Ovary (tissue), 9 donors: ENCODE data around the gene VWA5B1. TPM values are rescaled to one million over a fixed set of nuclear protein-coding genes. Genes with fewer than 3 reads are reported as not detected.

Source experiments
- DNase-seq, 5 donors: peaks; one replicate each; pipeline ENCODE4 v3.0.0-alpha.2; 2019 to 2020
- H3K27ac ChIP-seq, 2 donors: fragments of 200-600 bp; one replicate each; pipeline versions ENCODE4 v1.5.1 to v1.8.0; 2019 to 2022
- H3K27me3 ChIP-seq: fragments of 200-600 bp; one replicate; pipeline ENCODE4 v1.8.0; 2022
- H3K36me3 ChIP-seq: fragments of 200-600 bp; sonication (generic); one replicate; pipeline ENCODE4 v1.5.1; 2019
- H3K4me1 ChIP-seq: one replicate; pipeline ENCODE4 v1.8.1; 2013; ENCODE audit warnings: mild to moderate bottlenecking, moderate library complexity; ENCODE audit not compliant: insufficient read depth
- H3K4me3 ChIP-seq: fragments of 200-600 bp; sonication (generic); one replicate; pipeline ENCODE4 v1.5.1; 2017
- H3K9me3 ChIP-seq, 2 donors: fragments of 200-600 bp in 1 of 2; sonication (generic) in 1 of 2; one replicate each; pipeline versions ENCODE4 v1.5.1 to v1.8.1; 2013 to 2019; ENCODE audit warnings: mild to moderate bottlenecking in 1 of 2, moderate library complexity in 1 of 2
- EP300 ChIP-seq: sonication (generic); formaldehyde crosslinking; IDR thresholded peaks from one replicate; pipeline ENCODE4 v1.6.1; 2017; ENCODE audit warnings: antibody characterized with exemption
- POLR2A ChIP-seq: fragments of 450-650 bp; IDR thresholded peaks from one replicate; pipeline ENCODE4 v1.6.1; 2017; ENCODE audit warnings: antibody characterized with exemption, mild to moderate bottlenecking, moderate library complexity
- WGBS, 3 donors: extraction: QIAGEN DNeasy Blood & Tissue Kit in 1 of 3; methylation state at CpG; one replicate each; pipeline versions ENCODE4 v1.1.5 to v1.1.7; 2013 to 2017; 5-methylcytosine and 5-hydroxymethylcytosine counted together
- intact Hi-C, 4 donors: fragments of 100-400 bp; cut with DNase I; formaldehyde crosslinking; loops; one replicate each; pipeline versions ENCODE4 v1.11.0 to v1.15.1; 2022 to 2023
- polyA plus RNA-seq, 2 donors: library from polyadenylated mRNA; stranded (reverse); fragments of 200-250 nt in 1 of 2; fragments of 350-450 nt in 1 of 2; fragmentation: Illumina TruSeq in 1 of 2; extraction: RNeasy Lipid Tissue Mini Kit (QIAGEN cat#74804) in 1 of 2; gene quantifications; one replicate each; pipeline ENCODE4 v1.2.3, GENCODE V29; 2013 to 2014
- total RNA-seq, 7 donors: library from RNA; depleted of rRNA in 2 of 7; stranded (reverse); fragments of >200 nt in 2 of 7; fragmentation: NEBNext Ultra II Directional in 3 of 7; extraction: Animal tissue kit (Norgen Biotek cat#: 25700) in 3 of 7; gene quantifications; one replicate each; pipeline versions ENCODE4 v1.1.0 to v1.2.4, GENCODE V29; 2016 to 2023
- TF ChIP-seq, protein P1 (sequence below), 3 donors: fragments of 450-650 bp in 2 of 3; fragments of 200-600 bp in 1 of 3; IDR thresholded peaks; one replicate each; pipeline versions ENCODE4 v1.5.1 to v1.8.0; 2016 to 2022; ENCODE audit warnings: antibody characterized with exemption in 3 of 3, mild to moderate bottlenecking in 1 of 3
- donor health status: DM: no; HTN: no; CAD: no; lungs with moderate emphysema.
- donor health status: DM: no; HTN: no; CAD: no.
- donor health status: Bipolar disorder and iron deficiency.
- donor health status: DM: yes; HTN: yes; CAD: no.
- donor health status: DM: no; HTN: no; CAD: no.
- donor health status: DM: yes; HTN: yes; CAD: no.

The VWA5B1 gene
- total and polyA plus RNA-seq, 9 donors = 0.10 to 1.5 (median 0.21) TPM; not detected in 5

DNA sequence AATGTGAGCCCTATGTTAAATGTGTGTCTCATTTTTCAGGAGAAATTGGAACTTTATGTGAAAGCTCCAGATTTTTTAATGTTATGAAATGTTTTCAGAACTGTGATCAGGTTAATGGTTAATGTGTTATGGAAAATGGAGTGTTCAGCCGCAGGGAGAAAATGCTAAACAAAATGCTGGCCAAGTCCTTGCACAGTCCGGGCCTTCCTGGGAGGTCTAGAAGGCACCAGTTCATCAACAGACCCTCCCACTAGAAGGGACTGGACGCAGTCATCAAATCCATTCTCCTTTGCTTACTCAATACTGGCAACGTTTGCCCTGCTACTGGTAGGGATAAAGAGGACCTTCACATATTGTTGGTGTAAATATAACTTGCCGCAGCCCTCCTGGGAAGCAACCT is 43.4 kb downstream of the VWA5B1 start:
- WGBS, 3 donors = 7 to 23% (median 12%) methylated on average over 5 of the region's 5 CpGs
- TF ChIP-seq, protein P1, sequence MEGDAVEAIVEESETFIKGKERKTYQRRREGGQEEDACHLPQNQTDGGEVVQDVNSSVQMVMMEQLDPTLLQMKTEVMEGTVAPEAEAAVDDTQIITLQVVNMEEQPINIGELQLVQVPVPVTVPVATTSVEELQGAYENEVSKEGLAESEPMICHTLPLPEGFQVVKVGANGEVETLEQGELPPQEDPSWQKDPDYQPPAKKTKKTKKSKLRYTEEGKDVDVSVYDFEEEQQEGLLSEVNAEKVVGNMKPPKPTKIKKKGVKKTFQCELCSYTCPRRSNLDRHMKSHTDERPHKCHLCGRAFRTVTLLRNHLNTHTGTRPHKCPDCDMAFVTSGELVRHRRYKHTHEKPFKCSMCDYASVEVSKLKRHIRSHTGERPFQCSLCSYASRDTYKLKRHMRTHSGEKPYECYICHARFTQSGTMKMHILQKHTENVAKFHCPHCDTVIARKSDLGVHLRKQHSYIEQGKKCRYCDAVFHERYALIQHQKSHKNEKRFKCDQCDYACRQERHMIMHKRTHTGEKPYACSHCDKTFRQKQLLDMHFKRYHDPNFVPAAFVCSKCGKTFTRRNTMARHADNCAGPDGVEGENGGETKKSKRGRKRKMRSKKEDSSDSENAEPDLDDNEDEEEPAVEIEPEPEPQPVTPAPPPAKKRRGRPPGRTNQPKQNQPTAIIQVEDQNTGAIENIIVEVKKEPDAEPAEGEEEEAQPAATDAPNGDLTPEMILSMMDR (IDR thresholded peaks at IDR 0.05) = no peak
- no peak for TF ChIP-seq POLR2A
- TF ChIP-seq EP300 = no peak
- no peaks in the 10 kb centered on the region for H3K4me1 ChIP-seq
- no peak overlapping the region for H3K4me3 ChIP-seq
- no peak overlapping the region for H3K27ac ChIP-seq
- no peaks in the 10 kb centered on the region for H3K27me3 ChIP-seq
- no peaks in the 10 kb centered on the region for H3K36me3 ChIP-seq
- no peaks in the 10 kb centered on the region for H3K9me3 ChIP-seq
- intact Hi-C loops = no loop called here
- DNase-seq = no peak

DNA sequence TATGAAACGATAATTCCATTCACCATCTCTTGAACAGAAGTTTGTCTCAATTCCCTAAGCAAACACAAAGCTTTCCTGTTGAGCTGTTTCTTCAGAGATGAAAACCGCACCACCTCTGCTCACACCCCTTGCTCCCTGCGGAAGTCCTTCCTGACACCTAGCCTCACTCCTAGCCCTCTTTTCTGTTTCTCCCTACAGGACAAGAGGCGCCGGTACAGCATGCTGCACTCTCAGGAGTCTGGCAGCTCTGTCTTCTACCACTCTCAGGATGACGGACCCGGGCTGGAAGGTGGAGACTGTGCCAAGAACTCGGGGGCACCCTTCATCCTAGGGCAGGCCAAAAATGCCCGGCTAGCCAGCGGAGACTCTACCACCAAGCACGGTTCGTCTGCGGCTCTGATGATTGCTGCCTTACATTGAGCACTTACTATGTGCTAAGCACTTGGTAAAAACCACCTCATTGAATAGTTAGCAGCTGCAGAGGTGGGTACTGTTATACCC is 45.5 kb downstream of the VWA5B1 start:
- Histone ChIP-seq H3K27me3 (no peaks in the 10 kb centered on the region), H3K36me3 (no peaks in the 10 kb centered on the region), H3K4me3 (no peak overlapping the region), H3K9me3 (no peaks in the 10 kb centered on the region), H3K4me1 (no peaks in the 10 kb centered on the region), H3K27ac (no peak overlapping the region)
- TF ChIP-seq EP300 (no peak), POLR2A (no peak)
- TF ChIP-seq, protein P1 (IDR thresholded peaks at IDR 0.05) = no peak
- no peak for DNase-seq
- WGBS, 3 donors = 80 to 86% (median 83%) methylated on average over 13 of the region's 13 CpGs
- intact Hi-C loops = no loop called here

DNA sequence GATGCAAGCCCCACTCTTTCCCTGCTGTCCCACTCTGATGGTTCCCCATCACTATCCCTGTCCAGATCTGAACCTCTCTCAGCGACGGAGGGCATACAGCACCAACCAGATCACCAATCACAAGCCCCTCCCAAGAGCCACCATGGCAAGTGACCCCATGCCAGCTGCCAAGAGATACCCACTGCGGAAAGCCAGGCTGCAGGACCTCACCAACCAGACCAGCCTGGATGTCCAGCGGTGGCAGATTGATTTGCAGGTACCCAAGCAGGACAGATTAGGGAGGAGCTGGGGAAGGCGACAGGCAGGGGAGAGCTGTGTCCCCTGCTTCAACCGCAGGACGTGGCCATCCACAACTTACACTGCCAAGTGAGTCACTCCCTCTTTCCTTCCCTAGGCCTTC is 46.9 kb downstream of the VWA5B1 start:
- no peaks in the 10 kb centered on the region for H3K36me3 ChIP-seq
- TF ChIP-seq, protein P1 (IDR thresholded peaks at IDR 0.05) = no peak
- TF ChIP-seq POLR2A (no peak), EP300 (no peak)
- no peak overlapping the region for H3K27ac ChIP-seq
- 76 to 90% (median 80%) methylated on average over 7 of the region's 7 CpGs for WGBS, 3 donors
- no peak for DNase-seq
- no peaks in the 10 kb centered on the region for H3K27me3 ChIP-seq
- H3K4me1 ChIP-seq = no peaks in the 10 kb centered on the region
- H3K9me3 ChIP-seq = no peaks in the 10 kb centered on the region
- no peak overlapping the region for H3K4me3 ChIP-seq
- intact Hi-C loops = no loop called here

DNA sequence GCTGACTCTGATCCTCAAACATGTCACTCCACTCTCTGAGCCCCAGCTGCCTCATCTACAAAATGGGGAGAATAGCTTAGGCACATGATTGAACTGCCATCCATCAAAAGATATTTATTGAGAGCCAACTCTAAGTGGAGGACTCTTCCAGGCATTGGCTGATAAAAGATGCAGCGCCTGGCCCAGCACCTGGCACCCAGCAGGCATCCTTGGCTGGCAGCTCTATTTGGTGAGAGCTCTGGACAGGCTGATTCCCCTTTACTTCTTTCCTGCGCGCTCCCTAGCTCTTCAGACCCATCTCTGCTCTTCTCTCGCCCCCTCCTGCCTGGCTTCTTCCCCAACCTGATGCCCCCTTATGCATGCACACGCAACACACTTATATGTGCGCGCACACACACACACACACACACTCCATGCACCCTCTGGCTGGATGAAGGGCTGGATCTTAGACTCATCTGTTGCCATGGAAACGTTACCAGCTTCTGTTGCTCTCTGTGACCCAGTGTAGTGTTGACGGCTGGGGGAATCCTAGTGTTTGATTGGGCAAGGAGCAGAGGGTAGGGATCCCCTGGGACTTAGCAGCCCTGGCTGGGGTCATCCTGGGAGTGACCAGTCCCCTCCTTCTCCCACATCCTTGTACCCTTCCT is 49.3 kb downstream of the VWA5B1 start:
- no peak for TF ChIP-seq POLR2A
- TF ChIP-seq, protein P1 (IDR thresholded peaks at IDR 0.05) = no peak
- TF ChIP-seq EP300 = no peak
- no peak for DNase-seq
- no peaks in the 10 kb centered on the region for H3K27me3 ChIP-seq

More for the DNA sequence above, 49.3 kb downstream of the VWA5B1 start:
- H3K36me3 ChIP-seq = no peaks in the 10 kb centered on the region
- intact Hi-C loops = no loop called here
- 68 to 71% (median 68%) methylated on average over 9 of the region's 9 CpGs for WGBS, 3 donors
- no peak overlapping the region for H3K27ac ChIP-seq
- H3K9me3 ChIP-seq = no peaks in the 10 kb centered on the region
- no peak overlapping the region for H3K4me3 ChIP-seq
- peaks cover 2% of the 10 kb centered on the region for H3K4me1 ChIP-seq
